ENCODE measurements around the gene KEAP1. TPM values are rescaled to one million over a fixed set of nuclear protein-coding genes. Genes with fewer than 3 reads are reported as not detected.
"Not testable (repeated sequence)": the region's sequence is repeated elsewhere in the genome, so short reads cannot be mapped to it uniquely, and the experiment has no call there.

KEAP1 gene
- total RNA-seq, 1 experiment from 2014 or later = 46.8 TPM

DNA sequence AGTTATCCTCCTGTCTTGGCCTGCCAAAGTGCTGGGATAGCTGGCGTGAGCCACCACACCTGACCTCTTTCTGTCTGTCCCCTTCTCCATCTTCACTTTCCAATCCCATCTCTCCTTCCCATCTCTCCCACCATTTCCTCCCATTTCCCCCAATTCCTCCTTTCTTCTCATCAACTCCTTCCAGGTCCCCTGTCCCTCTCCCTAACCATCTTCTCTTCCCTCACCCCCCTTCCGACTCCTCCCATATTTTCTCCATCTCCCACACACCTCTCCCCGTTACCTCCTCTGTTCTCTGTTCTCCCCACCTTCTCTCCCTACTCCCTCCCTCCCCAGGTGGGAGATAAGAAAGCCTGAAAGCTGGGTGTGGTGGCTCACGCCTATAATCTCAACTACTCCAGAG, 40.6 kb downstream of the KEAP1 start:
- H3K4me1 Mint-ChIP-seq (ENCODE audit: low read depth, unreplicated experiment) = no peaks in the 10 kb centered on the region
- H3K4me3 Mint-ChIP-seq (ENCODE audit: low read depth, unreplicated experiment) = no peak overlapping the region
- no peak for DNase-seq
- CTCF ChIA-PET = no interaction called here
- no peaks in the 10 kb centered on the region for H3K9me3 Mint-ChIP-seq (ENCODE audit: low read depth, unreplicated experiment)
- intact Hi-C loops (cut with micrococcal nuclease; ENCODE audit: unreplicated experiment) = no loop called here
- H3K27ac Mint-ChIP-seq (ENCODE audit: unreplicated experiment) = no peak overlapping the region
- no peaks in the 10 kb centered on the region for H3K36me3 Mint-ChIP-seq (ENCODE audit: insufficient read depth, unreplicated experiment)
- no TSS peak for BruUV-seq (replicated peaks)
- H3K27me3 Mint-ChIP-seq (ENCODE audit: unreplicated experiment) = no peaks in the 10 kb centered on the region
- TF ChIP-seq, protein P1, sequence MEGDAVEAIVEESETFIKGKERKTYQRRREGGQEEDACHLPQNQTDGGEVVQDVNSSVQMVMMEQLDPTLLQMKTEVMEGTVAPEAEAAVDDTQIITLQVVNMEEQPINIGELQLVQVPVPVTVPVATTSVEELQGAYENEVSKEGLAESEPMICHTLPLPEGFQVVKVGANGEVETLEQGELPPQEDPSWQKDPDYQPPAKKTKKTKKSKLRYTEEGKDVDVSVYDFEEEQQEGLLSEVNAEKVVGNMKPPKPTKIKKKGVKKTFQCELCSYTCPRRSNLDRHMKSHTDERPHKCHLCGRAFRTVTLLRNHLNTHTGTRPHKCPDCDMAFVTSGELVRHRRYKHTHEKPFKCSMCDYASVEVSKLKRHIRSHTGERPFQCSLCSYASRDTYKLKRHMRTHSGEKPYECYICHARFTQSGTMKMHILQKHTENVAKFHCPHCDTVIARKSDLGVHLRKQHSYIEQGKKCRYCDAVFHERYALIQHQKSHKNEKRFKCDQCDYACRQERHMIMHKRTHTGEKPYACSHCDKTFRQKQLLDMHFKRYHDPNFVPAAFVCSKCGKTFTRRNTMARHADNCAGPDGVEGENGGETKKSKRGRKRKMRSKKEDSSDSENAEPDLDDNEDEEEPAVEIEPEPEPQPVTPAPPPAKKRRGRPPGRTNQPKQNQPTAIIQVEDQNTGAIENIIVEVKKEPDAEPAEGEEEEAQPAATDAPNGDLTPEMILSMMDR (IDR thresholded peaks at IDR 0.05; ENCODE audit: unreplicated experiment) = no peak

DNA sequence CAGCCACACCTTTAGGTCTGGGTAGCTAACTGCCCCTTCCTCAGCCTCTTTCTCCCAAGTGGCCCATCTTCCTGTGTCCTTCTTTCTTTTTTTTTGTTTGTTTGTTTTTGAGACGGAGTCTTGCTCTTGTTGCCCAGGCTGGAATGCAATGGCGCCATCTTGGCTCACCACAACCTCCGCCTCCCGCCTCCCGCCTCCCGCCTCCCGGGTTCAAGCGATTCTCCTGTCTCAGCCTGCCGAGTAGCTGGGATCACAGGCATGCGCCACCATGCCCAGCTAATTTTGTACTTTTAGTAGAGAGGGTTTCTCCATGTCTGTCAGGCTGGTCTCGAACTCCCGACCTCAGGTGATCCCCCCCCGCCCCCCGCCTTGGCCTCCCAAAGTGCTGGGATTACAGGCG, 41.1 kb downstream of the KEAP1 start:
- BruUV-seq (replicated peaks); H3K36me3 Mint-ChIP-seq (ENCODE audit: insufficient read depth, unreplicated experiment); H3K27me3 Mint-ChIP-seq (ENCODE audit: unreplicated experiment); H3K27ac Mint-ChIP-seq (ENCODE audit: unreplicated experiment); H3K9me3 Mint-ChIP-seq (ENCODE audit: low read depth, unreplicated experiment); CTCF ChIA-PET; H3K4me3 Mint-ChIP-seq (ENCODE audit: low read depth, unreplicated experiment); DNase-seq; H3K4me1 Mint-ChIP-seq (ENCODE audit: low read depth, unreplicated experiment); intact Hi-C loops (cut with micrococcal nuclease; ENCODE audit: unreplicated experiment): not testable (repeated sequence)

DNA sequence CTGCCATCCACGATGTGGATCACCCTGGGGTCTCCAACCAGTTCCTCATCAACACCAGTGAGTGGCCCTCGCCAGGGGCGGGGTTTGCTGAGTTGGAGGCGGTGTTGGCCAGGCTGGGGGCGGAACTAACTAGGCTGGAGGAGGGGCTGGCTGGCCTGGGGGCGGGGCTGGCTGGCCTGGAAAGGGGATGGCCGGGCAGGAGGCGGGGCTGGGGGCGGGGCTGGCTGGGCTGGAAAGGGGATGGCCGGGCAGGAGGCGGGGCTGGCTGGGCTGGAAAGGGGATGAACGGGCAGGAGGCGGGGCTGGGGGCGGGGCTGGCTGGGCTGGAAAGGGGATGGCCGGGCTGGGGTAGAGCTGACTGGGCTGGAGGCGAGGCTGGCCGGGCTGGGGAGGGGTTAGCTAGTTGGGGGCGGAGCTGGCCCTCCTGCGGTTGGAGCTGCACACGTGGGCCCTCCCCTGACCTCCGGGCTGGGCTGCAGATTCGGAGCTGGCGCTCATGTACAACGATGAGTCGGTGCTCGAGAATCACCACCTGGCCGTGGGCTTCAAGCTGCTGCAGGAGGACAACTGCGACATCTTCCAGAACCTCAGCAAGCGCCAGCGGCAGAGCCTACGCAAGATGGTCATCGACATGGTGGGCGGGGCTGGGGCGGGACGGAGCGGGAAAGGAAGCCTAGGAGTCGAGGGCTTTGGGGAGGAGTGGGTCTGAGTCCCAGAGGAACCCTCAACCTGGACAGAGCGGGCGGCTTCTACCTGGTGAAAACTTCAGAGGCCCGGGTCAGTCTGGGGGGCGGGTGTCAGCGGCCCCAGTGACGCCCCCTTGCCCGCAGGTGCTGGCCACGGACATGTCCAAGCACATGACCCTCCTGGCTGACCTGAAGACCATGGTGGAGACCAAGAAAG, 41.9 kb downstream of the KEAP1 start:
- Mint-ChIP-seq H3K27me3 (ENCODE audit: unreplicated experiment) (no peaks in the 10 kb centered on the region), H3K9me3 (ENCODE audit: low read depth, unreplicated experiment) (no peaks in the 10 kb centered on the region), H3K4me1 (ENCODE audit: low read depth, unreplicated experiment) (no peaks in the 10 kb centered on the region), H3K27ac (ENCODE audit: unreplicated experiment) (no peak overlapping the region), H3K4me3 (ENCODE audit: low read depth, unreplicated experiment) (no peak overlapping the region), H3K36me3 (ENCODE audit: insufficient read depth, unreplicated experiment) (no peaks in the 10 kb centered on the region)
- no TSS peak for BruUV-seq (replicated peaks)
- DNase-seq = peak; percentile 32
- CTCF ChIA-PET = interaction anchor here (0.6 kb wide), 1 partner anchor 183 kb away, joined by 6 read pairs; no protein-coding TSS in a partner anchor
- TF ChIP-seq, protein P1 (IDR thresholded peaks at IDR 0.05; ENCODE audit: unreplicated experiment) = no peak
- intact Hi-C loops (cut with micrococcal nuclease; ENCODE audit: unreplicated experiment) = no loop called here

DNA sequence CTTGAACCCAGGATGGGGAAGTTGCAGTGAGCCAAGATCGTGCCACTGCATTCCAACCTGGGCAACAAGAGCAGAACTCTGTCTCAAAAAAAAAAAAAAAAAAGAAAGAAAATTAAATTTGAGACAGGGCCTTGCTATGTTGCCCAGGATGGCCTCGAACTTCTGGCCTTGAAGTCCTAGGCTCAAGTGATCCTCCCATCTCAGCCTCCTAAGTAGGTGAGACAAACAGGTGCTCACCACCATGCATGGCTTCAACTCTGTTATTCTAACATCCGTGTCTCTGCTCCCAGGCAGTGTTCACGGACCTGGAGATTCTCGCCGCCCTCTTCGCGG, 42.5 kb downstream of the KEAP1 start:
- TF ChIP-seq, protein P1 (IDR thresholded peaks at IDR 0.05; ENCODE audit: unreplicated experiment) = no peak
- H3K4me3 Mint-ChIP-seq (ENCODE audit: low read depth, unreplicated experiment) = no peak overlapping the region
- H3K9me3 Mint-ChIP-seq (ENCODE audit: low read depth, unreplicated experiment) = no peaks in the 10 kb centered on the region
- no peaks in the 10 kb centered on the region for H3K4me1 Mint-ChIP-seq (ENCODE audit: low read depth, unreplicated experiment)
- H3K36me3 Mint-ChIP-seq (ENCODE audit: insufficient read depth, unreplicated experiment) = no peaks in the 10 kb centered on the region
- no TSS peak for BruUV-seq (replicated peaks)
- no peaks in the 10 kb centered on the region for H3K27me3 Mint-ChIP-seq (ENCODE audit: unreplicated experiment)
- CTCF ChIA-PET = interaction anchor here (0.6 to 0.7 kb wide), 2 partner anchors 184 to 189 kb away, joined by 4 to 6 read pairs; no protein-coding TSS in a partner anchor
- H3K27ac Mint-ChIP-seq (ENCODE audit: unreplicated experiment) = no peak overlapping the region
- DNase-seq = no peak
- intact Hi-C loops (cut with micrococcal nuclease; ENCODE audit: unreplicated experiment) = no loop called here

DNA sequence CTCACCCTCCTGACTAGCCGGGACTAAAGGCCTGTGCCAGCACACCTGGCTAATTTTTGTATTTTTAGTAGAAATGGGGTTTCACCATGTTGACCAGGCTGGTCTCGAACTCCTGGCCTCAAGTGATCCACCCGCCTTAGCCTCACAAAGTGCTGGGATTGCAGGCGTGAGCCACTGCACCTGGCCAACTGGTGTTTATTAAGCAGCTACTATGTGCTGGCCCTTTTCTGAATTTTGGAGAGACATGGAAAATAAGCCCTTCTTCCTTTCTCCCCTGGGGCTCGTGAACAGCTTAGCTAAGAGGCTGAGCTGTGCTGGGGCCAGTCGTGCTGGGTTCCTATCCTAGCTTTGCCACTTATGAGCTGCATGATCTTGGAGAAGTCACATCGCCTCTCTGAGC, 44.4 kb downstream of the KEAP1 start:
- DNase-seq; H3K27ac Mint-ChIP-seq (ENCODE audit: unreplicated experiment); H3K4me3 Mint-ChIP-seq (ENCODE audit: low read depth, unreplicated experiment); BruUV-seq (replicated peaks); H3K27me3 Mint-ChIP-seq (ENCODE audit: unreplicated experiment); CTCF ChIA-PET; intact Hi-C loops (cut with micrococcal nuclease; ENCODE audit: unreplicated experiment); H3K9me3 Mint-ChIP-seq (ENCODE audit: low read depth, unreplicated experiment); H3K4me1 Mint-ChIP-seq (ENCODE audit: low read depth, unreplicated experiment); H3K36me3 Mint-ChIP-seq (ENCODE audit: insufficient read depth, unreplicated experiment): not testable (repeated sequence)

Data from Calu3 (cell line).